Measurements from ENCODE around the gene VSTM2L. TPM values are rescaled to one million over a fixed set of nuclear protein-coding genes. Genes with fewer than 3 reads are reported as not detected.

VSTM2L gene
- total and polyA plus RNA-seq, 2 of the 4 experiments (the other 2 are of a cell fraction), result 0.18 to 0.19 TPM

DNA sequence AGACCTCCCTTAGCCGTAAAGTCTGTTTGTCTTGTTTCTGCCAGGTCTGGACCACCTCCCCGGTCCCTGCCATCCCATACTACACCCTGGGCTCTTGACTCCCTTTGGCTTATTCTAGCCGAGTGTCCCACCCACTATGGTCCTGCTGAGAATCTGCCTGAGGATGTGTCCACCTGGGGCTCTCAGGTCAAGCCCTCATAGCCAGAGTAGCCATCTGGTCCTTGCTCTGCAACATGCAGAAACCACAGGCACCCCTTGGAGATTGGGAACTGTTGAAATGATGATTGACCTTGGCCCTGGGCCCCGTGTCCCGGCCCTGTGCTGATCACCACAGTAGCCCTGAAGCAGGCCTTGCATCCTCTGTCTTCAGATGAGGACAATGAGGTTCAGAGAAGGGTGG, 44.0 kb downstream of the VSTM2L start:
- Histone ChIP-seq H3K36me3 (ENCODE audit: control insufficient read depth, insufficient read depth, low read length) (no peaks in the 10 kb centered on the region), H3K9me1 (ENCODE audit: insufficient read depth, low read length) (no peaks in the 10 kb centered on the region), H3K4me2 (ENCODE audit: low read depth, low read length) (no peak overlapping the region), H2BK5ac (ENCODE audit: low read depth, low read length, poor library complexity, severe bottlenecking) (no peak overlapping the region), H3K9ac (ENCODE audit: low read depth, low read length) (no peak overlapping the region), H3K27ac (ENCODE audit: insufficient read depth, low read length) (no peak overlapping the region), H3K79me1 (ENCODE audit: low read depth in 1 of 2, low read length in 2 of 2) (no peaks in the 10 kb centered on the region), H4K20me1 (ENCODE audit: insufficient read depth, low read length) (no peaks in the 10 kb centered on the region), H3K4me3 (ENCODE audit: insufficient read depth, low read depth, low read length) (no peak overlapping the region), H2BK20ac (ENCODE audit: low read depth, low read length) (no peak overlapping the region), H4K91ac (ENCODE audit: insufficient read depth, low read depth, low read length) (no peak overlapping the region), H3K18ac (ENCODE audit: low read depth, low read length) (no peak overlapping the region), H3K4ac (ENCODE audit: low read depth, low read length) (no peak overlapping the region), H3K14ac (replicated peaks; ENCODE audit: low read depth, low read length) (no peak overlapping the region), H3K4me1 (ENCODE audit: control insufficient read depth, insufficient read depth, low read length) (no peaks in the 10 kb centered on the region), H2BK120ac (ENCODE audit: low read depth, low read length) (no peak overlapping the region), H2BK15ac (ENCODE audit: low read depth, low read length) (no peak overlapping the region), H3K9me3 (ENCODE audit: control insufficient read depth, insufficient read depth, low read length) (peaks cover 10% of the 10 kb centered on the region), H3K23ac (ENCODE audit: low read depth, low read length) (no peak overlapping the region), H2AK9ac (replicated peaks; ENCODE audit: low read depth, low read length, poor library complexity) (no peak overlapping the region), H2AFZ (replicated peaks; ENCODE audit: low read length, poor library complexity) (no peak overlapping the region), H3K27me3 (ENCODE audit: control insufficient read depth, insufficient read depth, low read length) (peaks cover 11% of the 10 kb centered on the region), H2AK5ac (ENCODE audit: low read depth, low read length) (no peak overlapping the region), H4K5ac (ENCODE audit: low read depth, low read length) (no peak overlapping the region), H4K8ac (ENCODE audit: low read depth in 2 of 2, low read length in 2 of 2) (no peak overlapping the region), H3K56ac (ENCODE audit: extremely low read depth, insufficient read depth, low read length) (no peak overlapping the region)
- TF ChIP-seq NFE2L2 (IDR thresholded peaks at IDR 0.05; ENCODE audit: low read depth, low read length) (no peak), MAFK (IDR thresholded peaks at IDR 0.05; ENCODE audit: low read depth, low read length) (no peak), CEBPB (IDR thresholded peaks at IDR 0.05; ENCODE audit: low read depth, low read length) (no peak), CHD1 (IDR thresholded peaks at IDR 0.05; ENCODE audit: low read depth, low read length) (no peak), FOS (IDR thresholded peaks at IDR 0.05; ENCODE audit: low read depth, low read length) (no peak)
- WGBS, 2 experiments (ENCODE audit: extremely low coverage in 2 of 2, insufficient read length in 1 of 2), result 62% methylated on average over 2 of the region's 5 CpGs; no CpG with 5 or more reads in 1 of the 2 experiments
- no TSS peak for BruUV-seq (replicated peaks)
- POLR2A ChIA-PET (ENCODE audit: unreplicated experiment), result no interaction called here
- dilution Hi-C loops (cut with HindIII; ENCODE audit: low sequenced_read_pairs, unreplicated experiment), result no loop called here
- DNase-seq, result no peak
- CTCF ChIA-PET, result no interaction called here
- intact Hi-C loops (cut with micrococcal nuclease), result no loop called here
- in situ Hi-C loops (cut with MboI; ENCODE audit: low sequenced_read_pairs), result no loop called here
- no peak for ATAC-seq (ENCODE audit: low read depth)
